ENCODE data around the gene TRIML1.

Gene TRIML1

GRCh38 chr4:188196134-188196735 lies 57.0 kb downstream of the TRIML1 start:
- TF ChIP-seq EGR1 (IDR thresholded peaks at IDR 0.05) (no peak), NFIC (IDR thresholded peaks at IDR 0.05) (no peak), EP300 (IDR thresholded peaks at IDR 0.05; ENCODE audit: borderline replicate concordance) (no peak), ZBTB7A (IDR thresholded peaks at IDR 0.05; ENCODE audit: low read depth) (no peak), CEBPB (IDR thresholded peaks at IDR 0.05) (no peak), RAD21 (IDR thresholded peaks at IDR 0.05; ENCODE audit: low read depth) (no peak), FOXM1 (IDR thresholded peaks at IDR 0.05; ENCODE audit: borderline replicate concordance, low read depth) (no peak), USF1 (IDR thresholded peaks at IDR 0.05) (no peak), CREB1 (IDR thresholded peaks at IDR 0.05; ENCODE audit: low read depth) (no peak), TAF1 (IDR thresholded peaks at IDR 0.05; ENCODE audit: low read depth) (no peak), YY1 (IDR thresholded peaks at IDR 0.05; ENCODE audit: low read depth) (no peak), MAX (IDR thresholded peaks at IDR 0.05) (no peak), TEAD4 (IDR thresholded peaks at IDR 0.05) (no peak), TCF12 (IDR thresholded peaks at IDR 0.05; ENCODE audit: low read depth) (no peak), REST (IDR thresholded peaks at IDR 0.05; ENCODE audit: low read depth) (no peak)
